Adrenal gland (tissue), 5 donors: ENCODE measurements around the gene BCL2.

Experiments
- POLR2A ChIP-seq, 2 donors: fragments of 450-650 bp; IDR thresholded peaks; one replicate each; pipeline ENCODE4 v1.6.1; 2017; ENCODE audit warnings: antibody characterized with exemption in 2 of 2, mild to moderate bottlenecking in 2 of 2, moderate library complexity in 1 of 2
- TF ChIP-seq, protein P1 (sequence below), 6 experiments: fragments of 450-650 bp in 4 of 6; fragments of 200-600 bp in 2 of 6; sonication (generic) in 1 of 6; IDR thresholded peaks; 1 replicate in 5 of 6; 2 replicates in 1 of 6; pipeline versions ENCODE4 v1.5.1 to v1.8.0; 2016 to 2021; ENCODE audit warnings: antibody characterized with exemption in 6 of 6, mild to moderate bottlenecking in 2 of 6, moderate library complexity in 1 of 6
- donor health status: DM: no; HTN: no; CAD: no.

DNA sequence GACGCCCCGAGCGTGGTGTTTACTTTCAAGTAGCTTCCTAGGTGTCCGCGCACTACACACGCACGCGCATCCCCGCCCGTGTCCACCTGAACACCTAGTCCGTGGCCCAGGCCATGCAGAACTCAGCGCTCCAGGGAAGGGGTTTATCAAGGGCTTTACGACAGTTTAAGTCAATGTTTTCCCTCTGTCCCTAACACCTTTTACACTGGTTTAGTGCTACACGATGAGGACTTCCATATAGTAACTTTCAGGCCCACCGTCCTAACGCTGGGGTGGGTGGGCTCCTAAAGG is 1.4 kb upstream of the BCL2 start:
- TF ChIP-seq POLR2A (IDR thresholded peaks at IDR 0.05) = no peak
- TF ChIP-seq, protein P1, sequence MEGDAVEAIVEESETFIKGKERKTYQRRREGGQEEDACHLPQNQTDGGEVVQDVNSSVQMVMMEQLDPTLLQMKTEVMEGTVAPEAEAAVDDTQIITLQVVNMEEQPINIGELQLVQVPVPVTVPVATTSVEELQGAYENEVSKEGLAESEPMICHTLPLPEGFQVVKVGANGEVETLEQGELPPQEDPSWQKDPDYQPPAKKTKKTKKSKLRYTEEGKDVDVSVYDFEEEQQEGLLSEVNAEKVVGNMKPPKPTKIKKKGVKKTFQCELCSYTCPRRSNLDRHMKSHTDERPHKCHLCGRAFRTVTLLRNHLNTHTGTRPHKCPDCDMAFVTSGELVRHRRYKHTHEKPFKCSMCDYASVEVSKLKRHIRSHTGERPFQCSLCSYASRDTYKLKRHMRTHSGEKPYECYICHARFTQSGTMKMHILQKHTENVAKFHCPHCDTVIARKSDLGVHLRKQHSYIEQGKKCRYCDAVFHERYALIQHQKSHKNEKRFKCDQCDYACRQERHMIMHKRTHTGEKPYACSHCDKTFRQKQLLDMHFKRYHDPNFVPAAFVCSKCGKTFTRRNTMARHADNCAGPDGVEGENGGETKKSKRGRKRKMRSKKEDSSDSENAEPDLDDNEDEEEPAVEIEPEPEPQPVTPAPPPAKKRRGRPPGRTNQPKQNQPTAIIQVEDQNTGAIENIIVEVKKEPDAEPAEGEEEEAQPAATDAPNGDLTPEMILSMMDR (IDR thresholded peaks at IDR 0.05) = no peak
